Hepatocyte (in vitro differentiated cells): ENCODE measurements around the gene DNAH11. TPM values are rescaled to one million over a fixed set of nuclear protein-coding genes. Genes with fewer than 3 reads are reported as not detected.

Experiments used
- DNase-seq: peaks from one replicate; pipeline ENCODE4 v3.0.0-alpha.2; 2016; ENCODE audit warnings: low spot score
- H2AFZ ChIP-seq: fragments of 200-600 bp; sonication (generic); 2 replicates; pipeline ENCODE4 v1.6.0; 2016; ENCODE audit warnings: antibody characterized with exemption, mild to moderate bottlenecking
- H3K27ac ChIP-seq: fragments of 200-600 bp; sonication (generic); 2 replicates; pipeline ENCODE4 v1.5.1; 2016; ENCODE audit warnings: mild to moderate bottlenecking
- H3K27me3 ChIP-seq: fragments of 200-600 bp; sonication (generic); 2 replicates; pipeline ENCODE4 v1.6.1; 2016
- H3K36me3 ChIP-seq: fragments of 200-600 bp; sonication (generic); replicated peaks from 2 replicates; pipeline ENCODE4 v1.5.1; 2016; ENCODE audit warnings: low read depth; ENCODE audit not compliant: insufficient read depth
- H3K4me1 ChIP-seq: fragments of 200-600 bp; sonication (generic); 2 replicates; pipeline ENCODE4 v1.5.1; 2016; ENCODE audit warnings: mild to moderate bottlenecking, moderate library complexity; ENCODE audit not compliant: insufficient read depth
- H3K4me2 ChIP-seq: fragments of 200-600 bp; sonication (generic); 2 replicates; pipeline ENCODE4 v1.6.0; 2016
- H3K4me3 ChIP-seq: fragments of 200-600 bp; sonication (generic); 2 replicates; pipeline ENCODE4 v1.5.1; 2016; ENCODE audit warnings: mild to moderate bottlenecking
- H3K79me2 ChIP-seq: fragments of 200-600 bp; sonication (generic); 2 replicates; pipeline ENCODE4 v1.6.0; 2017; ENCODE audit warnings: mild to moderate bottlenecking
- H3K9me2 ChIP-seq: fragments of 200-600 bp; sonication (generic); replicated peaks from 2 replicates; pipeline ENCODE4 v1.6.0; 2017; ENCODE audit warnings: mild to moderate bottlenecking; ENCODE audit not compliant: insufficient read depth
- H3K9me3 ChIP-seq: fragments of 200-600 bp; sonication (generic); 2 replicates; pipeline ENCODE4 v1.5.1; 2016; ENCODE audit warnings: low read depth, mild to moderate bottlenecking
- H4K20me1 ChIP-seq: fragments of 200-600 bp; sonication (generic); 2 replicates; pipeline ENCODE4 v1.6.0; 2016; ENCODE audit warnings: mild to moderate bottlenecking; ENCODE audit not compliant: insufficient read depth, poor library complexity, severe bottlenecking
- EZH2 ChIP-seq: fragments of 200-600 bp; sonication (generic); IDR thresholded peaks from 2 replicates; pipeline ENCODE4 v1.6.1; 2016; ENCODE audit warnings: antibody characterized with exemption, mild to moderate bottlenecking, borderline replicate concordance
- EZH2phosphoT487 ChIP-seq: fragments of 200-600 bp; sonication (generic); IDR thresholded peaks from one replicate; pipeline ENCODE4 v1.6.1; 2018; ENCODE audit warnings: antibody characterized with exemption, mild to moderate bottlenecking, low read depth, moderate library complexity; ENCODE audit not compliant: unreplicated experiment, severe bottlenecking
- WGBS: methylation state at CpG from one replicate; pipeline ENCODE4 v1.1.6; 2016; ENCODE audit warnings: low lambda C conversion rate; ENCODE audit errors: missing lambda C conversion rate; 5-methylcytosine and 5-hydroxymethylcytosine counted together
- polyA plus RNA-seq: library from polyadenylated mRNA; unstranded; fragments of >200 nt; fragmentation: Nextera tagmentation; extraction: Ambion mirVana; gene quantifications from 2 replicates; pipeline ENCODE4 v1.2.1, GENCODE V29; 2016
- total RNA-seq: library from RNA; depleted of rRNA; stranded (reverse); fragments of >200 nt; gene quantifications from 2 replicates; pipeline ENCODE4 v1.2.3, GENCODE V29; 2014
- TF ChIP-seq, protein P1 (sequence below): fragments of 200-600 bp; sonication (generic); IDR thresholded peaks from 2 replicates; pipeline ENCODE4 v1.5.1; 2016; ENCODE audit warnings: antibody characterized with exemption, mild to moderate bottlenecking; ENCODE audit not compliant: poor library complexity

The DNAH11 gene
- total and polyA plus RNA-seq, 2 experiments from 2014 or later, result 0.43 to 1.3 TPM

DNA sequence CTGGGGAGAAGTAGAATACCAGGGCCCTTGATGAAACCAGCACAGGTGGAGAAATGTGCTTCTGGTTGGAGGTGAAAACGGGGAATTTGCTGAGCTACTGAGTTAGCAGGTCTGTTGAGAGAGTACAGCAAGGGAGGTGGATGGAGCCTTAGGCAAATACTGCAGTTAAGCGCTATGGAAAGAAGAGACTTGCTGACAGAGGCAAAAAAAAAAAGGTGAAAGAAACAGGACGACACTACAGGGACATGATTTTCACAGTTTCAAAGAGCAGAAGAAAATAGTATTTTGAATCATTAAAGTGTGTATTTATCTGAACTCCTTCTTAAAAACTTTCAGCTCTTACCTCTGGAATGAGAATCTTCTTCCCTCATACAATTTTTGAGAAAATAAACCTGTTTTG, 159.5 kb downstream of the DNAH11 start:
- H3K4me2 ChIP-seq, result no peak overlapping the region
- H3K4me3 ChIP-seq, result no peak overlapping the region
- no peaks in the 10 kb centered on the region for H3K9me2 ChIP-seq
- H3K4me1 ChIP-seq, result no peaks in the 10 kb centered on the region
- H4K20me1 ChIP-seq, result no peaks in the 10 kb centered on the region
- WGBS, result 72% methylated on average over 3 of the region's 3 CpGs
- H3K9me3 ChIP-seq, result no peaks in the 10 kb centered on the region
- H3K36me3 ChIP-seq, result no peaks in the 10 kb centered on the region
- no peaks in the 10 kb centered on the region for H3K79me2 ChIP-seq
- no peaks in the 10 kb centered on the region for H3K27me3 ChIP-seq
- TF ChIP-seq, protein P1, sequence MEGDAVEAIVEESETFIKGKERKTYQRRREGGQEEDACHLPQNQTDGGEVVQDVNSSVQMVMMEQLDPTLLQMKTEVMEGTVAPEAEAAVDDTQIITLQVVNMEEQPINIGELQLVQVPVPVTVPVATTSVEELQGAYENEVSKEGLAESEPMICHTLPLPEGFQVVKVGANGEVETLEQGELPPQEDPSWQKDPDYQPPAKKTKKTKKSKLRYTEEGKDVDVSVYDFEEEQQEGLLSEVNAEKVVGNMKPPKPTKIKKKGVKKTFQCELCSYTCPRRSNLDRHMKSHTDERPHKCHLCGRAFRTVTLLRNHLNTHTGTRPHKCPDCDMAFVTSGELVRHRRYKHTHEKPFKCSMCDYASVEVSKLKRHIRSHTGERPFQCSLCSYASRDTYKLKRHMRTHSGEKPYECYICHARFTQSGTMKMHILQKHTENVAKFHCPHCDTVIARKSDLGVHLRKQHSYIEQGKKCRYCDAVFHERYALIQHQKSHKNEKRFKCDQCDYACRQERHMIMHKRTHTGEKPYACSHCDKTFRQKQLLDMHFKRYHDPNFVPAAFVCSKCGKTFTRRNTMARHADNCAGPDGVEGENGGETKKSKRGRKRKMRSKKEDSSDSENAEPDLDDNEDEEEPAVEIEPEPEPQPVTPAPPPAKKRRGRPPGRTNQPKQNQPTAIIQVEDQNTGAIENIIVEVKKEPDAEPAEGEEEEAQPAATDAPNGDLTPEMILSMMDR, result no peak
- TF ChIP-seq EZH2phosphoT487 (no peak), EZH2 (no peak)
- no peak overlapping the region for H2AFZ ChIP-seq
- no peak for DNase-seq
- no peak overlapping the region for H3K27ac ChIP-seq

DNA sequence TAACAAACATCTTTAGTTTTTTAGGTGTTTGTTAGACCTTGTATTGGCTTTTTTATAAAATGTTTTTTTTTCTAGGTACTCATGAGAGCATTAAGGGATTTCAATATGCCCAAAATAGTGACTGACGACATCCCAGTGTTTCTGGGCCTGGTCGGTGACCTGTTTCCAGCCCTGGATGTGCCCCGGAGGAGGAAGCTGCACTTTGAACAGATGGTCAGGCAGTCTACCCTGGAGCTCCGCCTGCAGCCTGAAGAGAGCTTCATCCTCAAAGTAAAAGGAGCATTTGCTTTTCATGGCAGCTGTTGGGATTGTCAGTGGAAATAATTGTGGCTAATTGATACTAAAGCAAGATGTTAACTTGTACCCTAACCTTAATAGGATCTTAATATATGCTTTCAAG, 161.5 kb downstream of the DNAH11 start:
- no peaks in the 10 kb centered on the region for H3K27me3 ChIP-seq
- H3K79me2 ChIP-seq, result no peaks in the 10 kb centered on the region
- no peaks in the 10 kb centered on the region for H4K20me1 ChIP-seq
- TF ChIP-seq EZH2phosphoT487 (no peak), EZH2 (no peak)
- TF ChIP-seq, protein P1, result no peak
- no peaks in the 10 kb centered on the region for H3K36me3 ChIP-seq
- no peak for DNase-seq
- no peaks in the 10 kb centered on the region for H3K9me3 ChIP-seq
- WGBS, result 71% methylated on average over 4 of the region's 4 CpGs
- H3K9me2 ChIP-seq, result no peaks in the 10 kb centered on the region
- H3K4me2 ChIP-seq, result no peak overlapping the region
- no peak overlapping the region for H3K27ac ChIP-seq
- H2AFZ ChIP-seq, result no peak overlapping the region
- no peak overlapping the region for H3K4me3 ChIP-seq
- no peaks in the 10 kb centered on the region for H3K4me1 ChIP-seq

DNA sequence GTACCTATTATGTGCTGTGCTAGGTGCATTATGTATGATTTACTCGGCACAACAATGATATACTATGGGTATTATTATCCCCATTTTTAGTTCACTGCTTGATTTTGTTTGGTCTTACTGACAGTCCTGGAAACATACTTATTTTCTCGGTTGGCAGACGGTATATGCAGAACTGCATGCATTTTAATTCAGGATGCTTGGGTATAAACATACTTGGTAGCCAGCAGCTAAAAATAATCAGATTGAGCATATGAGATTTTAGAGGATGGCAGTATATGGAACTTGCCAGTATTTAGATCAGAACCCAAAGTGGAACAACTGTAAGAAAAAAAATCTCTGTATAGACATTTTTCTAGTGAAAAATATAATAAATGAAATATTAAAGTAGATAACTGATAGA, 163.3 kb downstream of the DNAH11 start:
- TF ChIP-seq, protein P1, result no peak
- no peak for TF ChIP-seq EZH2phosphoT487
- no peak for TF ChIP-seq EZH2
- no peak overlapping the region for H3K27ac ChIP-seq

DNA sequence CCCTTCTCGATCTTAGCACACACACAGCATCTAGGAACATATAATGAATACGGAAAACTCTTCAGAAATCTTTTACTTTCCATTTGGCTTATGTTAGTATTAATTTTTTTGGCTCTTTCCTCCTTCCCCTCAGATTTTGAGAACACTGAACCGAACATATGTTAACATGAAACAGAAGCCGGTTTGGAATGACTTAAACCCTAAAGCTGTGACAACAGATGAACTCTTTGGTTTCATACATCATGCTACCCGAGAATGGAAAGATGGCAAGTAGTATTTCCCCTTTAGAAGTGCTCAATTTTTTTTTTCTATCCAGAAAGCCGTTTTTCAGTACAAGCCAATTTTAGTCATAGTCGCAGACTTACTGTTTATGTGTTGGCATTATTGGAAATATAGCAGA, 164.7 kb downstream of the DNAH11 start:
- Histone ChIP-seq H3K4me3 (no peak overlapping the region), H3K36me3 (no peaks in the 10 kb centered on the region), H4K20me1 (no peaks in the 10 kb centered on the region), H3K4me1 (no peaks in the 10 kb centered on the region), H3K9me2 (no peaks in the 10 kb centered on the region), H3K9me3 (no peaks in the 10 kb centered on the region), H3K79me2 (no peaks in the 10 kb centered on the region), H3K4me2 (no peak overlapping the region), H3K27ac (no peak overlapping the region), H2AFZ (no peak overlapping the region), H3K27me3 (no peaks in the 10 kb centered on the region)
- no peak for DNase-seq
- TF ChIP-seq EZH2, result no peak
- TF ChIP-seq, protein P1, result no peak
- no peak for TF ChIP-seq EZH2phosphoT487
- 93% methylated on average over 7 of the region's 7 CpGs for WGBS

More for the DNA sequence above, 163.3 kb downstream of the DNAH11 start:
- Histone ChIP-seq H3K4me3 (no peak overlapping the region), H3K79me2 (no peaks in the 10 kb centered on the region), H2AFZ (no peak overlapping the region), H4K20me1 (no peaks in the 10 kb centered on the region), H3K36me3 (no peaks in the 10 kb centered on the region), H3K9me3 (no peaks in the 10 kb centered on the region), H3K4me1 (no peaks in the 10 kb centered on the region), H3K27me3 (no peaks in the 10 kb centered on the region), H3K4me2 (no peak overlapping the region), H3K9me2 (no peaks in the 10 kb centered on the region)
- DNase-seq, result no peak
- 88% methylated on average over 3 of the region's 3 CpGs for WGBS
